Aorta (tissue), 5 donors: ENCODE results near the gene DSCAML1. TPM values are rescaled to one million over a fixed set of nuclear protein-coding genes. Genes with fewer than 3 reads are reported as not detected.
A peak's percentile ranks its signal among the peaks of the same experiment; 100 is the strongest.

ENCODE experiments used
- ATAC-seq: fragments of 200-7000 bp; cut with Tn5 transposase; one replicate; pipeline ENCODE4 v1.9.1; 2022; ENCODE audit warnings: moderate library complexity; ENCODE audit not compliant: low FRiP score
- DNase-seq, 2 donors: peaks; one replicate each; pipeline ENCODE4 v3.0.0-alpha.2; 2020
- H3K27ac ChIP-seq, 2 donors: one replicate each; pipeline ENCODE4 v1.5.1; 2013; ENCODE audit warnings: low read length in 2 of 2, mild to moderate bottlenecking in 2 of 2, moderate library complexity in 2 of 2, control low read depth in 1 of 2, inconsistent platforms in 1 of 2, low read depth in 1 of 2
- H3K27me3 ChIP-seq, 2 donors: one replicate each; pipeline ENCODE4 v1.6.1; 2013; ENCODE audit warnings: control low read depth in 1 of 2, low read length in 1 of 2, mild to moderate bottlenecking in 1 of 2, moderate library complexity in 1 of 2; ENCODE audit not compliant: insufficient read depth in 2 of 2, control insufficient read depth in 1 of 2
- H3K36me3 ChIP-seq, 2 donors: one replicate each; pipeline ENCODE4 v1.6.1; 2013; ENCODE audit warnings: control low read depth in 1 of 2, low read length in 1 of 2, mild to moderate bottlenecking in 1 of 2; ENCODE audit not compliant: insufficient read depth in 2 of 2, control insufficient read depth in 1 of 2
- H3K4me1 ChIP-seq, 2 donors: one replicate each; pipeline ENCODE4 v1.6.1; 2013; ENCODE audit warnings: low read length in 2 of 2, control low read depth in 1 of 2, mild to moderate bottlenecking in 1 of 2, moderate library complexity in 1 of 2; ENCODE audit not compliant: insufficient read depth in 2 of 2, control insufficient read depth in 1 of 2
- H3K4me3 ChIP-seq, 2 donors: one replicate each; pipeline ENCODE4 v1.5.1; 2013; ENCODE audit warnings: low read length in 2 of 2, control low read depth in 1 of 2, mild to moderate bottlenecking in 1 of 2
- H3K9me3 ChIP-seq: one replicate; pipeline ENCODE4 v1.6.1; 2013; ENCODE audit warnings: mild to moderate bottlenecking, low read length; ENCODE audit not compliant: control insufficient read depth
- WGBS, 2 donors: extraction: QIAGEN DNeasy Blood & Tissue Kit; methylation state at CpG; one replicate each; pipeline ENCODE4 v1.1.7; 2013; 5-methylcytosine and 5-hydroxymethylcytosine counted together
- intact Hi-C, 2 donors: fragments of 100-400 bp; cut with DNase I; formaldehyde crosslinking; loops; one replicate each; pipeline versions ENCODE4 v1.14.2 to v1.15.0; 2022
- polyA plus RNA-seq, 2 donors: library from polyadenylated mRNA; stranded (reverse); fragments of 200-250 nt; gene quantifications; one replicate each; pipeline ENCODE4 v1.2.3, GENCODE V29; 2013
- total RNA-seq, 2 donors: library from RNA; stranded (reverse); fragmentation: NEBNext Ultra II Directional; extraction: Animal tissue kit (Norgen Biotek cat#: 25700); gene quantifications; one replicate each; pipeline ENCODE4 v1.2.1, GENCODE V29; 2021
- donor health status: healthy with polysubstance abuse.
- donor health status: Bipolar disorder and iron deficiency.
- donor health status: DM: no; HTN: no; CAD: no.
- donor health status: DM: no; HTN: no; CAD: no.
- donor health status: DM: yes; HTN: yes; CAD: no.

Gene DSCAML1
- total and polyA plus RNA-seq, 4 donors, result 0.13 to 2.2 (median 0.58) TPM; not detected in 1

DNA sequence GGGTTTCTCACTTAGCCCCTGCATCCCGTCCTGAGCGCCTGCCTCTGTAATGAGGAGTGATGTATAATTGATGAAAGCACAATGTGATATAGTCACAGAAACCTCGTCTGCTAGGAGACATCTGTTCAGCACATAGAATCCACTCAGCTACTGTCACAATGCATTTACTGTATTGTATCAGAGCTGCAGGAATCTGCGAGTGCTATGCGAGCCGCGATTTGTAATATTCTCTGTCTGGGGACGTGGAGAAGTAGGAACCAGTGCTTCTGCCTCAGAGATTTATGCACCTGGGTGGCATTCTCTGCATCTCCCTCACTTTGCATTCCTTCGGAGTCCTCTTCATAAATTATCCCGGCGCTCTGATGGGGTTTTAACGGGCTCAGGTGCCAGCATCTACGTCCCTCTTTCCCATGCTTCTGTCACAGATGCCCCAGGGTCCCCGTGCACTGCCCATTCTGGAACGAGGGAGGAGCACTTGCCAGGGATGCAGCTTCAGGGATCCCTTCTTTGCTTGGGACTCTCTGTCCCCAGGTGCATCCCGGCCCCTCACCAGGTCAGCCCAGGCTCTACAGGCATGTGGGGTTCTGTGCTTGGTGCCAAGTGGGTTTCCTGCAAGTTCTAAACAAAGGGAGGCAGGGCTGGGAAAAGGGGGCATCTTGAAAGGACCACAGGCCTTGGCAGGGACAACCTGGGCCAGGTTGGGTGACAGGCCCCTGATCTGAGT is 205.5 kb downstream of the DSCAML1 start:
- Histone ChIP-seq H3K27ac (no peak overlapping the region), H3K4me3 (no peak overlapping the region), H3K9me3 (no peaks in the 10 kb centered on the region), H3K4me1 (no peaks in the 10 kb centered on the region), H3K27me3 (peaks cover 0 to 2% of the 10 kb centered on the region in 2 donors), H3K36me3 (no peaks in the 10 kb centered on the region)
- intact Hi-C loops, result no loop called here
- no peak for ATAC-seq
- peak in 1 of 2 donors; percentile 36 for DNase-seq
- 73% methylated on average over 16 of the region's 16 CpGs for WGBS, 2 donors

GRCh38 chr11:117589063-117589462 is 208.0 kb downstream of the DSCAML1 start:
- Histone ChIP-seq H3K27me3 (no peaks in the 10 kb centered on the region), H3K27ac (no peak overlapping the region), H3K4me1 (no peaks in the 10 kb centered on the region), H3K36me3 (no peaks in the 10 kb centered on the region), H3K9me3 (no peaks in the 10 kb centered on the region), H3K4me3 (no peak overlapping the region)
- DNase-seq (no peak), ATAC-seq (no peak)
- intact Hi-C loops, result no loop called here
- WGBS, 2 donors, result 36 to 51% methylated on average over 11 of the region's 11 CpGs

- Histone ChIP-seq H3K36me3 (no peaks in the 10 kb centered on the region), H3K27me3 (no peaks in the 10 kb centered on the region), H3K4me1 (no peaks in the 10 kb centered on the region), H3K27ac (no peak overlapping the region), H3K4me3 (no peak overlapping the region), H3K9me3 (no peaks in the 10 kb centered on the region)
- ATAC-seq (no peak), DNase-seq (no peak)
- WGBS, 2 donors, result 42 to 57% methylated on average over 14 of the region's 14 CpGs
- intact Hi-C loops, result no loop called here
These were observed 208.7 kb downstream of the DSCAML1 start for GRCh38 chr11:117588166-117588810.

DNA sequence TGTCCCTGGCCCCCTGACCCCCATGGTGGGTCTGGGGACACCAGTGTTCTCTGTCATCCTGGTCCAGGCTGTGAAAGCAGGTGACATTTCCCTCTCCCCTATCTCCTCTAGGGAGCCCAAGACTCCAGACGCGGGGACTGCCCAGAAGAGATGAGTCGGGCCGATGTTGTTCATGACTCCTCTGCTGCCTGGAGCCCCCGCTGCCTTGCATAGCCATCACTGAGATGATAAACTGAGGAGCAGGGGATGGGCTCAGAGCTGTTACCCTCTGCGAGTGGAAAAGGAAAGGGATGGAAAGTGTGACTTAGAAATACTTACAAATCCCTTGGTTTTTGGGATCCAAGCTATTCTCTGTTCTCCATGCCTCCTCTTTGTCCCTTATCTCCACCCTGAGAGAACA is 209.6 kb downstream of the DSCAML1 start:
- no peaks in the 10 kb centered on the region for H3K27me3 ChIP-seq
- DNase-seq, result no peak
- no peak overlapping the region for H3K27ac ChIP-seq
- H3K9me3 ChIP-seq, result no peaks in the 10 kb centered on the region
- H3K4me3 ChIP-seq, result no peak overlapping the region
- no peak for ATAC-seq
- H3K36me3 ChIP-seq, result no peaks in the 10 kb centered on the region
- 87 to 89% methylated on average over 6 of the region's 6 CpGs for WGBS, 2 donors
- intact Hi-C loops, result no loop called here
- no peaks in the 10 kb centered on the region for H3K4me1 ChIP-seq

DNA sequence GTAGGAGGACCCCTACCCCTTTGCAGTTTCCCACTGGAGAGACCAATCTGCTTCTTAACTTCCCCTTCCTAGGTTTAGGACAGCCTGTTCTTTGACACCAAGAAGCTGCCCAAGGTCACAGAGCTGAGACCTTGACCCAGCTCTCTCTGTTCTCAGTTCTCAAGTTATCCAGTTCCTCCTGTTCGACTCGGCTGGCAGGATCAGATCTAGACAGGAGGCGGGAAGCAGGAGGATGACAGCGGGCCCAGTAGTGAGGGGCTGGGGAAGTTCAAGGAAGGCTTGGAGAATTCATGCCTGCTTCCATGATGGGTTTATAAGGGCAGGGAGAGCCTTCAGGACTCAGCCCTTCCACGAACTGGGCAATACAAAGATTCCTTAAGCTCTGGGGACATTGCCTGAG is 210.6 kb downstream of the DSCAML1 start:
- Histone ChIP-seq H3K4me1 (no peaks in the 10 kb centered on the region), H3K27me3 (no peaks in the 10 kb centered on the region), H3K27ac (no peak overlapping the region), H3K4me3 (no peak overlapping the region), H3K36me3 (no peaks in the 10 kb centered on the region), H3K9me3 (no peaks in the 10 kb centered on the region)
- no peak for DNase-seq
- no peak for ATAC-seq
- intact Hi-C loops, result no loop called here
- 70 to 72% methylated on average over 5 of the region's 5 CpGs for WGBS, 2 donors

DNA sequence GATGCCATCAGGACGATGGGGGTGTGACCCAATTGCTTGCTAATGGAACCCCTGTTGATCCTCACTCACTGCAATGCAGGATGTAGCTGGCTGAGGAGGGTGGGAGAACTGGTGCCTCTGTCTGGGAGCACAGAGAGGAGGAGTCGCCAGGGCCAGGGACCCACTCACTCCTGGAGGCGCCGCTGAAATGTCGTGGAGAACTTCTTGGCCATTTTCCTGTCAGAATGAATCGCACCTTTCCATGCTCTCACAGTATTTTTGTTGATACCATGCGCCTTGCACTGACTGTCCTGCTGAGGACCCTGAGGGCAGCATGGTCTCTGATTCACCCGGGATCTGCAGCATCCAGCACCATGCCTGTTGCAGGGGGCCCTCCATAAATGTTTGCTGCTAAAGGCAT is 211.4 kb downstream of the DSCAML1 start:
- ATAC-seq (no peak), DNase-seq (peak in 1 of 2 donors; percentile 30)
- Histone ChIP-seq H3K27me3 (no peaks in the 10 kb centered on the region), H3K27ac (no peak overlapping the region), H3K36me3 (no peaks in the 10 kb centered on the region), H3K9me3 (no peaks in the 10 kb centered on the region), H3K4me1 (no peaks in the 10 kb centered on the region), H3K4me3 (no peak overlapping the region)
- WGBS, 2 donors, result 75 to 77% methylated on average over 8 of the region's 8 CpGs
- intact Hi-C loops, result no loop called here

DNA sequence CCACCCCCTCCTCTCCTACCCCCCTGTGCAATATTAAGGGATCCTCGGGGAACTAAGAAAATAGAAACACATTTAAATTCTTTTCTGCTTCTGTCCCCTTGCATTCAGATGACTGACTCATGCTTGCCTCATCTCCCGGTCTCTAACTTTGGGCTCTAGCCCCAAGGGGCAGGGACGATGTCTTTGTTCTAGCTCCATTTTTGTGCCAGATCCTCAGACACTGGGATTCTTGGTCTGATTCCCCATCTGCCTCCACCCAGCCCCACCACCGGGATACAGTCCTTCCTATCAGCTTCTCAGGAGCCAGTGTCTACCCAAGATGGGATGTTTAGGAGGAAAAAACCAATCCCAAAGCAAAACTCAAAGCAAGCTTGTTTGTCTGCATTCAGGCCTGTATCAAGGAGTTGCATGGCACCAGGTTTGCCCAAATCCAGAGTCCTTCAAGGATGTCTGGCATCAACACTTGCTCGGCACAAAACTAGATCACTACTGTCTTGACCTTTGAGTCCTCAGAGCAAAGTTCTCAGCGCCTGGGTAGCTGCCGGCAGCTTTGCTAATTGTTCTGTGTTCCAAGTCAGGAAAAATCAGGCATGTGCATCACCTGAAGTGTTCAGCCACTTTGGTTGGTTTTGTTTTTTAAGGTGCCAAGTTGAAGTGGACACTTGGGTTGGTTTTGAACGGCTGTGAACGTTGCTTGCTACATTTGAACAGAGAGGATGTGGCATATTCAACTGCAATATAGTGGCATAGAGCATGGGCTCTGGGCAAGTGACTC is 212.8 kb downstream of the DSCAML1 start:
- intact Hi-C loops, result no loop called here
- H3K4me1 ChIP-seq, result no peaks in the 10 kb centered on the region
- H3K4me3 ChIP-seq, result no peak overlapping the region
- H3K9me3 ChIP-seq, result no peaks in the 10 kb centered on the region
- no peaks in the 10 kb centered on the region for H3K36me3 ChIP-seq
- WGBS, 2 donors, result 66 to 67% methylated on average over 9 of the region's 9 CpGs
- no peak for ATAC-seq
- peak in 1 of 2 donors; percentile 44 for DNase-seq
- no peaks in the 10 kb centered on the region for H3K27me3 ChIP-seq
- no peak overlapping the region for H3K27ac ChIP-seq

GRCh38 chr11:117583063-117583801 is 213.8 kb downstream of the DSCAML1 start:
- 29 to 30% methylated on average over 15 of the region's 15 CpGs for WGBS, 2 donors
- Histone ChIP-seq H3K27ac (no peak overlapping the region), H3K9me3 (no peaks in the 10 kb centered on the region), H3K36me3 (no peaks in the 10 kb centered on the region), H3K27me3 (no peaks in the 10 kb centered on the region), H3K4me1 (no peaks in the 10 kb centered on the region), H3K4me3 (no peak overlapping the region)
- DNase-seq (peak in 1 of 2 donors; percentile 42), ATAC-seq (peak; percentile 34)
- intact Hi-C loops, result no loop called here
